K562 (cell line): ENCODE results near the gene MAP3K7CL. TPM values are rescaled to one million over a fixed set of nuclear protein-coding genes. Genes with fewer than 3 reads are reported as not detected.
A peak's percentile ranks its signal among the peaks of the same experiment; 100 is the strongest.

Experiments
- ATF2 ChIP-seq: sonication (generic); formaldehyde crosslinking; IDR thresholded peaks from 2 replicates; pipeline ENCODE4 v1.8.1; 2022; ENCODE audit warnings: missing genetic modification reagents
- CUX1 ChIP-seq: fragments of 200-800 bp; sonication (Bioruptor generic); IDR thresholded peaks from 2 replicates; pipeline ENCODE4 v1.6.1; 2016; ENCODE audit warnings: missing genetic modification characterization, missing compliant biosample characterization
- KHSRP ChIP-seq: fragments of 450-650 bp; IDR thresholded peaks from 2 replicates; pipeline ENCODE4 v1.6.1; 2017
- NFRKB ChIP-seq: fragments of 450-650 bp; IDR thresholded peaks from 2 replicates; pipeline ENCODE4 v1.6.1; 2016; ENCODE audit warnings: low read depth
- NFYB ChIP-seq: IDR thresholded peaks from 2 replicates; pipeline ENCODE4 v1.6.1; 2011; ENCODE audit warnings: mild to moderate bottlenecking, moderate library complexity; ENCODE audit not compliant: insufficient read length; ENCODE audit errors: extremely low read depth
- POLR3G ChIP-seq: IDR thresholded peaks from 2 replicates; pipeline ENCODE4 v1.6.1; 2011; ENCODE audit not compliant: insufficient read length, insufficient replicate concordance; ENCODE audit errors: extremely low read depth
- PRPF4 ChIP-seq: fragments of 200-400 bp; formaldehyde crosslinking; IDR thresholded peaks from one replicate; pipeline ENCODE4 v1.6.1; 2017; ENCODE audit warnings: low read length, low read depth, mild to moderate bottlenecking; ENCODE audit not compliant: insufficient read depth, poor library complexity, severe bottlenecking
- REST ChIP-seq, 2 experiments: fragments of 450-650 bp; formaldehyde crosslinking in 1 of 2; IDR thresholded peaks; 2 replicates each; pipeline versions ENCODE4 v1.4.0 to v1.6.1; 2014 to 2020; ENCODE audit warnings: mild to moderate bottlenecking in 2 of 2, borderline replicate concordance in 1 of 2, low read depth in 1 of 2
- ZNF175 ChIP-seq: fragments of 200-800 bp; sonication (Bioruptor generic); IDR thresholded peaks from 2 replicates; pipeline ENCODE4 v1.6.1; 2016; ENCODE audit warnings: low read depth, mild to moderate bottlenecking, missing genetic modification characterization, missing compliant biosample characterization
- ZNF740 ChIP-seq, 3 experiments: fragments of 200-800 bp in 1 of 3; sonication (Bioruptor generic) in 1 of 3; sonication (generic) in 1 of 3; formaldehyde crosslinking in 1 of 3; IDR thresholded peaks; 2 replicates each; pipeline versions ENCODE4 v1.6.1 to v1.8.0; 2016 to 2022; ENCODE audit warnings: mild to moderate bottlenecking in 2 of 3, missing compliant biosample characterization in 2 of 3, missing genetic modification characterization in 2 of 3, missing genetic modification reagents in 1 of 3
- polyA plus RNA-seq, 8 experiments: library from polyadenylated mRNA; depleted of rRNA in 4 of 8; stranded (reverse) in 5 of 8; unstranded in 3 of 8; fragments of >200 nt; fragmentation: Nextera tagmentation in 2 of 8; fragmentation: Illumina TruSeq in 1 of 8; extraction: Ambion mirVana in 2 of 8; extraction: Trizol in 1 of 8; gene quantifications; 2 replicates each; pipeline versions ENCODE4 v1.2.1 to v1.2.3, GENCODE V29; 2011 to 2014; ENCODE audit warnings: inconsistent platforms in 1 of 8, missing spikeins in 1 of 8
- total RNA-seq, 7 experiments: library from RNA; depleted of rRNA in 6 of 7; stranded (reverse); fragments of >200 nt in 6 of 7; fragmentation: Illumina TruSeq in 2 of 7; extraction: Trizol in 2 of 7; gene quantifications; 2 replicates each; pipeline versions ENCODE4 v1.2.1 to v1.2.3, GENCODE V29; 2011 to 2021; ENCODE audit warnings: low replicate concordance in 1 of 7

The MAP3K7CL gene
- total and polyA plus RNA-seq, 9 of the 15 experiments (the other 6 are each of a cell fraction or from before 2014, with no cell fraction given), result 0.13 to 0.15 (median 0.14) TPM; not detected in 6

GRCh38 chr21:29219165-29219770, 88.8 kb downstream of the MAP3K7CL start (continued):
- TF ChIP-seq ATF2 (CRISPR knock-in tag) (no peak), REST (IDR thresholded peaks at IDR 0.05; ENCODE audit: borderline replicate concordance) (no peak), REST (CRISPR knock-in tag; IDR thresholded peaks at IDR 0.05; ENCODE audit: low read depth) (no peak), ZNF175 (CRISPR knock-in tag) (0 out of 2 replicates have a peak, but pooled peaks have one; percentile 26), NFYB (no peak), CUX1 (CRISPR knock-in tag) (no peak), ZNF740 (CRISPR knock-in tag; IDR thresholded peaks at IDR 0.05) (no peak), ZNF740 (tag; IDR thresholded peaks at IDR 0.05) (0 out of 4 replicates have a peak, but pooled peaks of 1 of the 2 experiments have one; percentile 41), POLR3G (no peak), NFRKB (no peak), PRPF4 (no peak), KHSRP (no peak)
